HTR-8/SVneo (cell line): ENCODE measurements around the gene METTL2B.
"Not testable (repeated sequence)": the region's sequence is repeated elsewhere in the genome, so short reads cannot be mapped to it uniquely, and the experiment has no call there.

Experiments used
- DNase-seq: peaks from one replicate; pipeline ENCODE4 v3.0.0; 2011; ENCODE audit warnings: low spot score, mixed read lengths; ENCODE audit not compliant: insufficient read length
- FAIRE-seq: peaks from 2 replicates; lab custom pipeline; 2011; peaks lifted over from hg19 to GRCh38; lab: Jason Lieb, UNC

Gene METTL2B

GRCh38 chr7:128523226-128523931, 46.8 kb downstream of the METTL2B start:
- not testable (repeated sequence) for FAIRE-seq
- peak; percentile 19 for DNase-seq

- FAIRE-seq, result not testable (repeated sequence)
Measured at GRCh38 chr7:128523932-128524524, 47.5 kb downstream of the METTL2B start.

GRCh38 chr7:128525584-128525983, 49.0 kb downstream of the METTL2B start:
- DNase-seq, FAIRE-seq: not testable (repeated sequence)

More at GRCh38 chr7:128523932-128524524, 47.5 kb downstream of the METTL2B start:
- not testable (repeated sequence) for DNase-seq

- not testable (repeated sequence) for FAIRE-seq, DNase-seq
Measured at GRCh38 chr7:128526062-128526466, 49.5 kb downstream of the METTL2B start.

GRCh38 chr7:128529191-128529590, 52.6 kb downstream of the METTL2B start:
- not testable (repeated sequence) for FAIRE-seq, DNase-seq

GRCh38 chr7:128530121-128530854, 53.7 kb downstream of the METTL2B start:
- DNase-seq, FAIRE-seq: not testable (repeated sequence)

- FAIRE-seq (no peak), DNase-seq (no peak)
Measured at GRCh38 chr7:128530855-128531104, 54.2 kb downstream of the METTL2B start.

- FAIRE-seq, result not testable (repeated sequence)
- DNase-seq, result peak; percentile 74
Measured at GRCh38 chr7:128531105-128531954, 54.8 kb downstream of the METTL2B start.

GRCh38 chr7:128531955-128532478, 55.5 kb downstream of the METTL2B start:
- not testable (repeated sequence) for DNase-seq, FAIRE-seq

GRCh38 chr7:128532956-128533355, 56.4 kb downstream of the METTL2B start:
- FAIRE-seq, DNase-seq: not testable (repeated sequence)

GRCh38 chr7:128537410-128537809, 60.9 kb downstream of the METTL2B start:
- not testable (repeated sequence) for FAIRE-seq, DNase-seq

- DNase-seq, FAIRE-seq: not testable (repeated sequence)
Measured at GRCh38 chr7:128542530-128542929, 66.0 kb downstream of the METTL2B start.

GRCh38 chr7:128543300-128543699, 66.8 kb downstream of the METTL2B start:
- not testable (repeated sequence) for FAIRE-seq

GRCh38 chr7:128546319-128546851, 69.8 kb downstream of the METTL2B start:
- not testable (repeated sequence) for DNase-seq, FAIRE-seq

More at GRCh38 chr7:128543300-128543699, 66.8 kb downstream of the METTL2B start:
- not testable (repeated sequence) for DNase-seq

GRCh38 chr7:128550920-128551319, 74.4 kb downstream of the METTL2B start:
- DNase-seq (no peak), FAIRE-seq (no peak)

- not testable (repeated sequence) for DNase-seq, FAIRE-seq
Measured at GRCh38 chr7:128554394-128554793, 77.8 kb downstream of the METTL2B start.
